Fibroblast of the aortic adventitia (primary cell): ENCODE data around the gene SLC6A1. TPM values are rescaled to one million over a fixed set of nuclear protein-coding genes. Genes with fewer than 3 reads are reported as not detected.

Source experiments
- DNase-seq: peaks from one replicate; pipeline ENCODE4 v3.0.0-alpha.2; 2010; ENCODE audit warnings: low read depth
- H3K4me3 ChIP-seq: 2 replicates; pipeline ENCODE4 v1.5.1; 2011; ENCODE audit warnings: low read depth, mild to moderate bottlenecking, control low read depth, low read length, moderate library complexity
- CTCF ChIP-seq: IDR thresholded peaks from 2 replicates; pipeline ENCODE4 v1.5.1; 2011; ENCODE audit warnings: mild to moderate bottlenecking, low read length, control low read depth, inconsistent platforms; ENCODE audit not compliant: insufficient read depth
- total RNA-seq: library from RNA; depleted of rRNA; stranded (reverse); fragments of >200 nt; gene quantifications from 2 replicates; pipeline ENCODE4 v1.2.3, GENCODE V29; 2012; ENCODE audit warnings: low replicate concordance

Gene SLC6A1
- total RNA-seq, 1 donor, result not detected

- DNase-seq, result no peak
- H3K4me3 ChIP-seq, result no peak overlapping the region
- TF ChIP-seq CTCF, result no peak
Measured at GRCh38 chr3:10988991-10989484, 3.5 kb upstream of the SLC6A1 start.

DNA sequence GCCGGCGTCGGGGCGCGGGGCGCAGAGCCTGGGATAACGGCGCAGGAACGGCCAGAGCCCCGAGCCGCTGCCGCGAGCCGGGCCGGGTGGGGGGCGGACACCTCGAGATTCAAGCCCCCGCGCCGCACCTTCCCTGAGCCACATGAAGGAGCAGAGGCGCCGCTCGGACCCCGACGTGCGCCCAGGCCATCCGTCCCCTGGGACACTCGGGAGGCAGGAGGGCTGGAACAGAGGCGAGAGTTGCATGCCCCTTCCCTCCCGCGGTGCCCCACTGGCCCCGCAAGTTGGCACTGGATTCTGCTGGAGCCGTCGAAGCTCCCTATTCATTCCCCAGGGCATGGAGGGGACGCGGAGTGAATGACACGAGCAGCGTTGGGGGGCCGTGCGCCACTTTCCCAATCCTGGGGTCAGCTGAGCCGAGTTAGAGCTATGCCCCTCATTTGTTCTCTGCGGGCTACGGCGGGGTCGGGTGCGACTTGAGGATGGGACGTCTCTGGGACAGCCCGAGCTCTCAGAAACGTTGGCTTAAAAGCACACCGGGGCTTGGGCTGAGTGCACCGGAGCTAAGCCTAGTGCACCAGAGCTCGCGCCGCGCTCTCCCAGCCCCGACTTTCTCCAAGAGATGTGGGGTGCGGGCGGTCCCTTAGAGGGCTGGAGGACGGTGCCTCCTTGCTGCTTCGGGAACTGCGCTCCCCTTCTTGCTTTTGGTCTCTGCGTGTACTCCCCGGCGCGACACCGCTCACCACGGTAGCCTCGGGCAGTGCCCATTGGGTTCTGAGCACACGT is 588 bp downstream of the SLC6A1 start:
- no peak for DNase-seq
- H3K4me3 ChIP-seq, result no peak overlapping the region
- no peak for TF ChIP-seq CTCF

DNA sequence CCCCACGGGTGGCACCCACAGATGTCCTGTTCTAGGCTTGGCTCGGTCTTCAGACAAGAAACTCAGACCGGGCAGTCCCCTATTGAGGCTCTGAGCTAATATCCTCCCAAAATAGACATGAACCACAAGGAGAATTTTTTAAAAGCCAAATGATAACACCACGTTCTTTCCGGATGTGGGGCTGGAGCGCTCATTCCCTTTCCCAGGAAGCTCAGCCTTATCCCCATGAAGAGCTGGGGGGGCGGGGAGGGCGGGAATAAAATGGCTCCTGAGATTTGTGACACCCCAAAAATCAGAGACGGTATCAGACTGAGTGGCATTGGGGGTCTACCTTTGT is 1.1 kb downstream of the SLC6A1 start:
- no peak overlapping the region for H3K4me3 ChIP-seq
- no peak for TF ChIP-seq CTCF
- no peak for DNase-seq

DNA sequence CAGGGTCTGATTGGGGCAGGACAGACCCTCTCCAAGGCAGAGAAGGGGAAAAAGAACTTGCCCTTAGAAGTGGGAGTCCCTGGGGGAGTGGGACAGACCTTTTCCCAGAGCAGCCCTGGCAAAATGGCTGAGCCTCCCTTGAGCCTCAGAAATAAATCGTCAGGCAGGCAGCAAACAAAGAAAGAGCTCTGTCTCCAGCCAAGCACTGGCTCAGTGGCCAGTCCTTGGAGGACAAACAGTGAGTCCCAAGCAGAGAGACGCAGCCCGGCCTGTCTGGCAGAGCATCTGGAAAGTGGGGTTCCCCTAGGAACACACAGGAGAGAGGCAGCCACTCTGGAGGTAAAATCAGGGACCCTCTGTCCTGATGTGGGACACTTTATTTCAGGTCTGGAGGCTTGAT is 1.8 kb downstream of the SLC6A1 start:
- no peak for DNase-seq
- H3K4me3 ChIP-seq, result no peak overlapping the region
- TF ChIP-seq CTCF, result no peak

DNA sequence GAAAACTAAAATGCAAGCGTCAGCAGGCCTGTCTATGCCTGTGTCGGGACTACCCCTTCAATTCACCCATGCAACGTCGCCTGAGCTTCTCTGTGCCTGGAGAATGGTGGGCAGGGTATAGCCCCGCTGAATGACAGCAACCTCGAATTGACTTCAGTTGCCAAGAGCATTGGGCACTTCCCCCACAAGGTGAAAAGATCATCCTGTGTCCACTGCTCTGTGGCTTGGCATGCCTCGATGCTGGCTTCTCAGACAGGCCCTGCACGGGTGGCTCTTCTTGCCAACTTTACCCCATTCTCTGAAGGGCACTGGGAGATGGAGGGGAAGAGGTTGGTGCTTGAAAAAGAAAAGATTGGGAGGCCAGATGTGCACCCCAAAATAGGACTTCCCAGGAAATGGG is 3.3 kb downstream of the SLC6A1 start:
- H3K4me3 ChIP-seq, result no peak overlapping the region
- no peak for DNase-seq
- no peak for TF ChIP-seq CTCF

DNA sequence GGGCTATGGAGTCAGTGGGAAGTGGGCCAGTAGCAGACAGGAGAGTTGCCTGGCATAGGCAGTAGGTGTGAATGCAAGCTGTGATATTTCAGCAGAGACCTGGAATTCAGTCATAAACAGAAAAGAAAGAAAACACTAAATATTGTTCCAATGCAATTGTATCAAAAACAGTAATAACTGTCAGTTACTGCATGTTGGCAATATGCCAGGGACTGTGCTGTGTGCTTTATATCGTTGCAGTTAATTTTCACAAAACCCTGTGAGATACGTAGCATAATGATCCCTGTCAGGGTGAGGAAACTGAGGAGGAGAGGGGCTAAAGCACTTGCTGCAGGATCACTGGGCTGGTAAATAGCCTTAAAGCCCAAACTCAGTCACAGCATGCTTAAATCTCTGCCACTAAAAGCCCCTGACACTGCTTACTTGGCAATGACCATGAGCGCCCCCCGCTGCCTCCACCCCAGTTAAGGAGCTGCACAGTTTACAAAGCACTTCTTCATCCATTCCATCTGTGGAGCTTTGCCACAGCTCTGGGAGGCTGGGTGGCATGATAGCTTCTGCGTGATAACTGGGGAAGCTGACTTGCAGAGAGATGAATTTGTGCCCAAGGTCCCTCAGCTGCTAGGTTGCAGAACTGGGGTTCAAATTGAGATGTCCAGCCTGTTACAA is 3.9 kb downstream of the SLC6A1 start:
- TF ChIP-seq CTCF, result no peak
- no peak for DNase-seq
- no peak overlapping the region for H3K4me3 ChIP-seq
